Epithelial cell of proximal tubule (primary cell): ENCODE results near the gene C21orf91. TPM values are rescaled to one million over a fixed set of nuclear protein-coding genes. Genes with fewer than 3 reads are reported as not detected.

Source experiments
- DNase-seq: peaks from one replicate; pipeline ENCODE4 v3.0.0-alpha.2; 2011; ENCODE audit warnings: low read depth
- H3K4me3 ChIP-seq: 2 replicates; pipeline ENCODE4 v1.5.1; 2011; ENCODE audit warnings: low read depth, mild to moderate bottlenecking, low read length
- total RNA-seq: library from RNA; depleted of rRNA; stranded (reverse); fragments of >200 nt; gene quantifications from 2 replicates; pipeline ENCODE4 v1.2.3, GENCODE V29; 2015
- TF ChIP-seq, protein P1 (sequence below): conservative IDR thresholded peaks from 2 replicates; pipeline ENCODE4 v1.5.1; 2012; ENCODE audit warnings: low read depth, mild to moderate bottlenecking, low read length

Gene C21orf91
- 4.3 and 5.3 TPM in 2 replicates for total RNA-seq

- TF ChIP-seq, protein P1, sequence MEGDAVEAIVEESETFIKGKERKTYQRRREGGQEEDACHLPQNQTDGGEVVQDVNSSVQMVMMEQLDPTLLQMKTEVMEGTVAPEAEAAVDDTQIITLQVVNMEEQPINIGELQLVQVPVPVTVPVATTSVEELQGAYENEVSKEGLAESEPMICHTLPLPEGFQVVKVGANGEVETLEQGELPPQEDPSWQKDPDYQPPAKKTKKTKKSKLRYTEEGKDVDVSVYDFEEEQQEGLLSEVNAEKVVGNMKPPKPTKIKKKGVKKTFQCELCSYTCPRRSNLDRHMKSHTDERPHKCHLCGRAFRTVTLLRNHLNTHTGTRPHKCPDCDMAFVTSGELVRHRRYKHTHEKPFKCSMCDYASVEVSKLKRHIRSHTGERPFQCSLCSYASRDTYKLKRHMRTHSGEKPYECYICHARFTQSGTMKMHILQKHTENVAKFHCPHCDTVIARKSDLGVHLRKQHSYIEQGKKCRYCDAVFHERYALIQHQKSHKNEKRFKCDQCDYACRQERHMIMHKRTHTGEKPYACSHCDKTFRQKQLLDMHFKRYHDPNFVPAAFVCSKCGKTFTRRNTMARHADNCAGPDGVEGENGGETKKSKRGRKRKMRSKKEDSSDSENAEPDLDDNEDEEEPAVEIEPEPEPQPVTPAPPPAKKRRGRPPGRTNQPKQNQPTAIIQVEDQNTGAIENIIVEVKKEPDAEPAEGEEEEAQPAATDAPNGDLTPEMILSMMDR = no peak
- peak; percentile 41 for DNase-seq
These were observed at the start of gene C21orf91 for GRCh38 chr21:17819114-17819876. C21orf91 (minus strand) TSS chr21:17819356; CDS start chr21:17818318, 1,038 bp downstream.

GRCh38 chr21:17866590-17866989 lies 47.4 kb upstream of the C21orf91 start:
- no peak for DNase-seq
- TF ChIP-seq, protein P1 = no peak
- H3K4me3 ChIP-seq = no peak overlapping the region

More at GRCh38 chr21:17819114-17819876, at the start of gene C21orf91:
- H3K4me3 ChIP-seq = peak within 1 kb of the TSS; percentile 93

DNA sequence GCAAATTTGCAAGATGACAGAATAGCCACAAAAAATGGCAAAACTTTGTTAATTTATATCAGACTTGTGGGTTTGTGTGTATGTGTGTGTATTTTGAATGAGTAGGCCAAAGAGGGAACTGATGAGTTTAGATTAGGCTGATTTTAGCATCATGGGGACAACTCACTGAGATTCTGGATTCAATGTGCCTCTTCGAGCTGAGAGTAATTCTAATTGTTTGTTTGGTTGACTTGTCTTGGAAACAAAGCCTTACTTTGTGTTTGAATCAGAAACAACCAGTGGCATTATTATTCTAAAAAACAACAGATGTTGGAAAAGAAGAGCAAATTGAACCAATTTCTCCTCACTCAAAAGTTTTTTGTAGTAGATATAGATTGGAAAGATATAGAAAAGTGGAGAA lies 40.5 kb upstream of the C21orf91 start:
- H3K4me3 ChIP-seq = no peak overlapping the region
- TF ChIP-seq, protein P1 = no peak
- DNase-seq = no peak

- no peak for DNase-seq
These were observed 39.6 kb upstream of the C21orf91 start for GRCh38 chr21:17858747-17859146.

GRCh38 chr21:17854745-17855144 lies 35.6 kb upstream of the C21orf91 start:
- TF ChIP-seq, protein P1 = no peak
- no peak overlapping the region for H3K4me3 ChIP-seq
- no peak for DNase-seq

More at GRCh38 chr21:17858747-17859146, 39.6 kb upstream of the C21orf91 start:
- TF ChIP-seq, protein P1 = no peak
- no peak overlapping the region for H3K4me3 ChIP-seq

GRCh38 chr21:17853393-17854275 lies 34.5 kb upstream of the C21orf91 start:
- no peak overlapping the region for H3K4me3 ChIP-seq
- TF ChIP-seq, protein P1 = no peak
- DNase-seq = no peak
